Endothelial cell of umbilical vein (primary cell): ENCODE results near the gene P4HB. TPM values are rescaled to one million over a fixed set of nuclear protein-coding genes. Genes with fewer than 3 reads are reported as not detected.
A peak's percentile ranks its signal among the peaks of the same experiment; 100 is the strongest.

ENCODE experiments used
- BruUV-seq: library from RNA; stranded (reverse); fragments of 400-500 nt; replicated peaks from 2 replicates; lab custom pipeline; 2021; lab: Mats Ljungman, UMichigan
- CTCF ChIA-PET: fragments of 300-600, 350-600 bp; sonication (Branson Sonifier 250); formaldehyde crosslinking; loops from one replicate; lab custom pipeline; 2021; ENCODE audit warnings: antibody characterized with exemption, inconsistent platforms; lab: Charles Lee
- POLR2A ChIA-PET: fragments of 300-600, 350-600 bp; sonication (Branson Sonifier 250); formaldehyde crosslinking; loops from one replicate; lab custom pipeline; 2021; ENCODE audit warnings: antibody characterized with exemption, inconsistent platforms; lab: Charles Lee
- DNase-seq: peaks from one replicate; pipeline ENCODE4 v3.0.0-alpha.2; 2011; ENCODE audit warnings: low read depth, low spot score
- FAIRE-seq: peaks from 2 replicates; lab custom pipeline; 2011; peaks lifted over from hg19 to GRCh38; lab: Jason Lieb, UNC
- H2AFZ ChIP-seq: 2 replicates; pipeline ENCODE4 v1.6.0; 2012; ENCODE audit warnings: low read depth, low read length, control low read depth, inconsistent platforms
- H3K27ac ChIP-seq: 2 replicates; pipeline ENCODE4 v1.5.1; 2011; ENCODE audit warnings: low read depth, mild to moderate bottlenecking, control low read depth, low read length, moderate library complexity; ENCODE audit not compliant: insufficient read depth
- H3K27me3 ChIP-seq, 2 experiments: 2 replicates each; pipeline versions ENCODE4 v1.6.0 to v1.6.1; 2011; ENCODE audit warnings: low read length in 2 of 2, mixed read lengths in 1 of 2; ENCODE audit not compliant: control insufficient read depth in 2 of 2, insufficient read depth in 2 of 2
- H3K36me3 ChIP-seq, 2 experiments: 2 replicates in 1 of 2; 3 replicates in 1 of 2; pipeline ENCODE4 v1.5.1; 2011; ENCODE audit warnings: low read length in 2 of 2, mild to moderate bottlenecking in 1 of 2, moderate library complexity in 1 of 2; ENCODE audit not compliant: control insufficient read depth in 2 of 2, insufficient read depth in 2 of 2; ENCODE audit errors: extremely low read depth in 1 of 2
- H3K4me1 ChIP-seq: 3 replicates; pipeline ENCODE4 v1.5.1; 2011; ENCODE audit warnings: mild to moderate bottlenecking, low read length; ENCODE audit not compliant: control insufficient read depth, insufficient read depth; ENCODE audit errors: extremely low read depth
- H3K4me2 ChIP-seq: 2 replicates; pipeline ENCODE4 v1.6.1; 2011; ENCODE audit warnings: low read length, control low read depth, mixed read lengths; ENCODE audit not compliant: insufficient read depth
- H3K4me3 ChIP-seq, 3 experiments: fragments of 200-600 bp in 1 of 3; sonication (generic), shearing (Covaris generic) in 1 of 3; replicated peaks in 1 of 3; 2 replicates each; pipeline ENCODE4 v1.5.1; 2011 to 2016; ENCODE audit warnings: control low read depth in 3 of 3, low read length in 3 of 3, mild to moderate bottlenecking in 2 of 3, inconsistent platforms in 1 of 3, low read depth in 1 of 3, moderate library complexity in 1 of 3; ENCODE audit not compliant: insufficient read depth in 1 of 3
- H3K79me2 ChIP-seq: 2 replicates; pipeline ENCODE4 v1.6.0; 2012; ENCODE audit warnings: low read length, inconsistent platforms; ENCODE audit not compliant: control insufficient read depth, insufficient read depth
- H3K9ac ChIP-seq: replicated peaks from 2 replicates; pipeline ENCODE3; 2011; ENCODE audit warnings: low read length, control low read depth; ENCODE audit not compliant: insufficient read depth; ENCODE audit errors: extremely low read depth
- H3K9me1 ChIP-seq: replicated peaks from 3 replicates; pipeline ENCODE4 v1.6.0; 2011; ENCODE audit warnings: mild to moderate bottlenecking, low read length; ENCODE audit not compliant: control insufficient read depth, insufficient read depth; ENCODE audit errors: extremely low read depth
- H3K9me3 ChIP-seq: replicated peaks from 2 replicates; pipeline ENCODE4 v1.5.1; 2012; ENCODE audit warnings: low read length, inconsistent platforms; ENCODE audit not compliant: control insufficient read depth, insufficient read depth
- H4K20me1 ChIP-seq: replicated peaks from 2 replicates; pipeline ENCODE3; 2011; ENCODE audit warnings: mild to moderate bottlenecking, low read length; ENCODE audit not compliant: control insufficient read depth, insufficient read depth; ENCODE audit errors: extremely low read depth
- FOS ChIP-seq: IDR thresholded peaks from 2 replicates; pipeline ENCODE4 v1.6.1; 2011; ENCODE audit warnings: mild to moderate bottlenecking, low read length, moderate library complexity, borderline replicate concordance; ENCODE audit not compliant: insufficient read depth
- JUN ChIP-seq: IDR thresholded peaks from 2 replicates; pipeline ENCODE4 v1.6.1; 2011; ENCODE audit warnings: borderline replicate concordance, low read depth; ENCODE audit not compliant: insufficient read length, insufficient read depth
- POLR2A ChIP-seq: IDR thresholded peaks from 2 replicates; pipeline ENCODE4 v1.6.1; 2012; ENCODE audit warnings: low read depth, mild to moderate bottlenecking, control low read depth, low read length
- POLR2AphosphoS5 ChIP-seq: IDR thresholded peaks from 2 replicates; pipeline ENCODE4 v1.6.1; 2012; ENCODE audit warnings: low read depth, mild to moderate bottlenecking, control low read depth, low read length, moderate library complexity; ENCODE audit not compliant: insufficient read depth
- dilution Hi-C: fragments of 300-500 bp; cut with MboI; formaldehyde crosslinking; loops from one replicate; pipeline ENCODE4 v1.15.0; 2019; ENCODE audit warnings: low sequenced_read_pairs; ENCODE audit not compliant: extremely low pct_ligation_motif_present
- intact Hi-C: fragments of 100-400 bp; cut with micrococcal nuclease; formaldehyde crosslinking; loops from one replicate; pipeline ENCODE4 v1.10.0; 2022
- polyA plus RNA-seq, 4 experiments: library from polyadenylated mRNA; depleted of rRNA in 3 of 4; stranded (reverse) in 3 of 4; unstranded in 1 of 4; fragments of >200 nt; gene quantifications; 2 replicates each; pipeline versions ENCODE4 v1.2.1 to v1.2.3, GENCODE V29; 2011 to 2012; ENCODE audit warnings: missing spikeins in 1 of 4
- total RNA-seq: library from RNA; stranded (reverse); gene quantifications from 2 replicates; pipeline ENCODE4 v1.2.3, GENCODE V29; 2021
- TF ChIP-seq, protein P1 (sequence below), 2 donors: IDR thresholded peaks; 1 replicate in 1 of 2; 2 replicates in 1 of 2; pipeline ENCODE4 v1.5.1; 2011; ENCODE audit warnings: low read length in 2 of 2, mild to moderate bottlenecking in 2 of 2, moderate library complexity in 2 of 2, control low read depth in 1 of 2, inconsistent platforms in 1 of 2, low read depth in 1 of 2; ENCODE audit not compliant: insufficient read depth in 1 of 2; ENCODE audit errors: extremely low read depth in 1 of 2

Gene P4HB
- total and polyA plus RNA-seq, 2 donors (not counting 3 experiments of a cell fraction or from before 2014, with no cell fraction given), result 201 to 988 TPM

DNA sequence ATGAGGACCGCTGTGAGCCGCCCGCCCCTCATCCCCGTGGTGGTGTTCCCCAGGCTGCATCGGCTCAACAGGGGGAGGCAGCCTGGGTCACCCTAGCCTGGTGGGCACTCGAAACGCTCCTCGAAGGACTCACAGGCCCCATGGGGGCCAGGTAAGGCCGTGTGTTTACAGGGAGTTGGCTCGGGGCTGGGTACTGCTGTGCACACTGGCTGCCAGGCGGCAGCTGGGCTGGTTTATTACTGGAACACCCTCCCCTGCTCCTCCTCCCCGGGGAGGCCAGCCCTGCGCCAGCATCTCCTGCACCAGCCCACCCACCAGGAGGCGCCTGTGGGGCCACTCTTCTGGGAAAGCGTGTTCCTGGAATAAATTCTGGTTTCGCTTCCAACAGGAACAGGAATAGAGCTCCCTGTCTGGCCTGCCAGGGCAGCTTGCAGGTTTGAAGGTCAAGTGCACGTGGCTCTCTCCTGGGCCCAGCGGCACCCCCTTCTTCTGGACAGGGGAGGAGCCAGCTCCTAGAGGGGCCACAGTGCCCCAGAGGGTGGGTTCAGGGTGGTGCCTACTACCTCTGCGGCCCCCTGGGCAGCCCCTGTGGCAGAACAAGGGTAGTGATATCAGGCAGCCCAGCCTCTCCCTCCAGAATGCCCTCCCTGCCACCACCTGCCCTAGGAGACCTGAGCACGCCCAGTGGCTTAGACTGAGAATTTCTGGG, 38.6 kb downstream of the P4HB start:
- Histone ChIP-seq H3K79me2 (no peaks in the 10 kb centered on the region), H3K9me1 (no peaks in the 10 kb centered on the region), H3K4me3 (no peak overlapping the region), H3K4me2 (no peak overlapping the region), H3K9me3 (no peaks in the 10 kb centered on the region), H3K27ac (no peak overlapping the region), H2AFZ (no peak overlapping the region), H3K9ac (no peak overlapping the region), H3K27me3 (peaks cover 0 to 2% of the 10 kb centered on the region in 2 experiments), H3K36me3 (peaks cover 0 to 8% of the 10 kb centered on the region in 2 experiments), H3K4me1 (no peaks in the 10 kb centered on the region), H4K20me1 (no peaks in the 10 kb centered on the region)
- CTCF ChIA-PET, result interaction anchor here (0.6 to 2.1 kb wide), 9 partner anchors 9 to 199 kb away, joined by 3 to 20 read pairs (median 4); partner anchors contain the start of gene MCRIP1
- dilution Hi-C loops (no loop called here), intact Hi-C loops (no loop called here)
- no peak for TF ChIP-seq POLR2AphosphoS5
- TF ChIP-seq, protein P1, sequence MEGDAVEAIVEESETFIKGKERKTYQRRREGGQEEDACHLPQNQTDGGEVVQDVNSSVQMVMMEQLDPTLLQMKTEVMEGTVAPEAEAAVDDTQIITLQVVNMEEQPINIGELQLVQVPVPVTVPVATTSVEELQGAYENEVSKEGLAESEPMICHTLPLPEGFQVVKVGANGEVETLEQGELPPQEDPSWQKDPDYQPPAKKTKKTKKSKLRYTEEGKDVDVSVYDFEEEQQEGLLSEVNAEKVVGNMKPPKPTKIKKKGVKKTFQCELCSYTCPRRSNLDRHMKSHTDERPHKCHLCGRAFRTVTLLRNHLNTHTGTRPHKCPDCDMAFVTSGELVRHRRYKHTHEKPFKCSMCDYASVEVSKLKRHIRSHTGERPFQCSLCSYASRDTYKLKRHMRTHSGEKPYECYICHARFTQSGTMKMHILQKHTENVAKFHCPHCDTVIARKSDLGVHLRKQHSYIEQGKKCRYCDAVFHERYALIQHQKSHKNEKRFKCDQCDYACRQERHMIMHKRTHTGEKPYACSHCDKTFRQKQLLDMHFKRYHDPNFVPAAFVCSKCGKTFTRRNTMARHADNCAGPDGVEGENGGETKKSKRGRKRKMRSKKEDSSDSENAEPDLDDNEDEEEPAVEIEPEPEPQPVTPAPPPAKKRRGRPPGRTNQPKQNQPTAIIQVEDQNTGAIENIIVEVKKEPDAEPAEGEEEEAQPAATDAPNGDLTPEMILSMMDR (IDR thresholded peaks at IDR 0.05; ENCODE audit: extremely low read depth in 1 of 2, insufficient read depth in 1 of 2, low read depth in 1 of 2, low read length in 2 of 2), result peak; percentile 57 to 76
- no peak for TF ChIP-seq POLR2A
- TF ChIP-seq FOS, result no peak
- no peak for TF ChIP-seq JUN
- POLR2A ChIA-PET, result no interaction called here
- DNase-seq, result peak; percentile 63
- no TSS peak for BruUV-seq
- FAIRE-seq, result peak; percentile 55
